Breast epithelium (tissue), 3 donors: Measurements from ENCODE around the gene CCDC97.

Experiments used
- CTCF ChIP-seq, 3 donors: fragments of 450-650 bp; IDR thresholded peaks; one replicate each; pipeline ENCODE4 v1.5.1; 2016 to 2017; ENCODE audit warnings: antibody characterized with exemption in 3 of 3, mild to moderate bottlenecking in 3 of 3, moderate library complexity in 3 of 3
- POLR2A ChIP-seq: fragments of 450-650 bp; IDR thresholded peaks from one replicate; pipeline ENCODE4 v1.6.1; 2016; ENCODE audit warnings: antibody characterized with exemption, mild to moderate bottlenecking, moderate library complexity
- POLR2AphosphoS5 ChIP-seq, 3 donors: sonication (generic); formaldehyde crosslinking; IDR thresholded peaks; one replicate each; pipeline ENCODE4 v1.6.1; 2017; ENCODE audit warnings: antibody characterized with exemption in 3 of 3

GRCh38 chr19:41309180-41310032 lies 566 bp upstream of the CCDC97 start:
- TF ChIP-seq CTCF (IDR thresholded peaks at IDR 0.05) (peak in 1 of 3 donors; percentile 8), POLR2A (no peak), POLR2AphosphoS5 (IDR thresholded peaks at IDR 0.05) (no peak)
